Loucy (cell line): ENCODE data around the gene ZNF559.

Source experiments
- H2AFZ ChIP-seq: fragments of 200-600 bp; sonication (generic); 2 replicates; pipeline ENCODE4 v1.6.0; 2016; ENCODE audit warnings: antibody characterized with exemption, mild to moderate bottlenecking, low read length, moderate library complexity
- H3F3A ChIP-seq: fragments of 200-600 bp; 2 replicates; pipeline ENCODE4 v1.6.0; 2016; ENCODE audit warnings: antibody characterized with exemption, low read depth, mild to moderate bottlenecking
- H3K27me3 ChIP-seq: fragments of 200-600 bp; sonication (generic); 2 replicates; pipeline ENCODE4 v1.6.1; 2014; ENCODE audit warnings: low read length, mild to moderate bottlenecking; ENCODE audit not compliant: insufficient read depth, poor library complexity, severe bottlenecking
- H3K36me3 ChIP-seq: fragments of 200-600 bp; sonication (generic); 2 replicates; pipeline ENCODE4 v1.6.1; 2016; ENCODE audit warnings: low read length; ENCODE audit not compliant: insufficient read depth
- H3K4me1 ChIP-seq: fragments of 200-600 bp; sonication (generic); 2 replicates; pipeline ENCODE4 v1.5.1; 2014; ENCODE audit warnings: low read length, mild to moderate bottlenecking; ENCODE audit not compliant: insufficient read depth, poor library complexity, severe bottlenecking
- H3K4me2 ChIP-seq: fragments of 200-600 bp; sonication (generic); 2 replicates; pipeline ENCODE4 v1.6.0; 2014; ENCODE audit warnings: antibody characterized with exemption, low read length, low read depth, mild to moderate bottlenecking; ENCODE audit not compliant: poor library complexity, severe bottlenecking
- H3K4me3 ChIP-seq: fragments of 200-600 bp; sonication (generic); 2 replicates; pipeline ENCODE4 v1.5.1; 2014; ENCODE audit warnings: low read length, mild to moderate bottlenecking, mixed read lengths; ENCODE audit not compliant: poor library complexity, severe bottlenecking
- H3K79me2 ChIP-seq: fragments of 200-600 bp; sonication (generic); 2 replicates; pipeline ENCODE4 v1.6.1; 2014; ENCODE audit warnings: low read length; ENCODE audit not compliant: insufficient read depth
- H3K9ac ChIP-seq: fragments of 200-600 bp; sonication (generic); 2 replicates; pipeline ENCODE4 v1.6.0; 2014; ENCODE audit warnings: mild to moderate bottlenecking, low read depth, low read length, moderate library complexity; ENCODE audit not compliant: poor library complexity, severe bottlenecking
- H3K9me2 ChIP-seq: fragments of 200-600 bp; sonication (generic); replicated peaks from 2 replicates; pipeline ENCODE4 v1.6.1; 2016; ENCODE audit warnings: low read depth, low read length, mixed read lengths
- H3K9me3 ChIP-seq: fragments of 200-600 bp; sonication (generic); 2 replicates; pipeline ENCODE4 v1.6.1; 2014; ENCODE audit warnings: mild to moderate bottlenecking, antibody characterized with exemption, low read length, low read depth; ENCODE audit not compliant: insufficient read depth
- H4K20me1 ChIP-seq: fragments of 200-600 bp; sonication (generic); 2 replicates; pipeline ENCODE4 v1.6.0; 2014; ENCODE audit warnings: antibody characterized with exemption, low read length, mild to moderate bottlenecking; ENCODE audit not compliant: insufficient read depth, poor library complexity, severe bottlenecking
- EZH2phosphoT487 ChIP-seq: fragments of 200-600 bp; IDR thresholded peaks from 2 replicates; pipeline ENCODE4 v1.6.1; 2018; ENCODE audit warnings: antibody characterized with exemption, mild to moderate bottlenecking, moderate library complexity, borderline replicate concordance
- TF ChIP-seq, protein P1 (sequence below): fragments of 200-600 bp; sonication (generic); conservative IDR thresholded peaks from 2 replicates; pipeline ENCODE4 v1.5.1; 2014; ENCODE audit warnings: mild to moderate bottlenecking, antibody characterized with exemption, low read length

Gene ZNF559

DNA sequence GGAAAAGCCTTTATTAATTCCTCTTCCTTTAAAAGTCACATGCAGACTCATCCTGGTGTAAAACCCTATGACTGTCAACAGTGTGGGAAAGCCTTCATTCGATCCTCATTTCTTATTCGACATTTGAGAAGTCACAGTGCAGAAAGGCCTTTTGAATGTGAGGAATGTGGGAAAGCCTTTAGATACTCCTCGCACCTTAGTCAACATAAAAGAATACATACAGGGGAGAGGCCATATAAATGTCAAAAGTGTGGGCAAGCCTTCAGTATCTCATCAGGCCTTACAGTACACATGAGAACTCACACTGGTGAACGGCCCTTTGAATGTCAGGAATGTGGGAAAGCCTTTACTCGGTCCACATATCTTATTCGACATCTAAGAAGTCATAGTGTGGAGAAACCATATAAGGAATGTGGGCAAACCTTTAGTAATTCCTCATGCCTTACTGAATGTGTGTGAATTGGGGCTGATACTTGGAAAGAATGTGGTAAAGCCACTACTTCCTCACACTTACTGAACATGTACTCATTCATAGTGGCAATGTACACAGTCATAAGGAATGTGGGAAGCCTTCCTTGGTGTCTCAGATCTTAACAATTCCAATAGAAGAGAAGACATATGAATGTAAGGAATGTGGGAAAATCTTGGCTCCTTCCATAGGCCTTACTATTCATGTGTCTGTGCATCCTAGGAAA, 18.8 kb downstream of the ZNF559 start:
- H3K9me2 ChIP-seq: no peaks in the 10 kb centered on the region
- H2AFZ ChIP-seq: no peak overlapping the region
- H3K27me3 ChIP-seq: no peaks in the 10 kb centered on the region
- H3K4me3 ChIP-seq: no peak overlapping the region
- peaks cover 60% of the 10 kb centered on the region for H3K36me3 ChIP-seq
- no peak overlapping the region for H3K4me2 ChIP-seq
- no peaks in the 10 kb centered on the region for H3F3A ChIP-seq
- peaks cover 50% of the 10 kb centered on the region for H3K9me3 ChIP-seq
- TF ChIP-seq EZH2phosphoT487: no peak
- TF ChIP-seq, protein P1, sequence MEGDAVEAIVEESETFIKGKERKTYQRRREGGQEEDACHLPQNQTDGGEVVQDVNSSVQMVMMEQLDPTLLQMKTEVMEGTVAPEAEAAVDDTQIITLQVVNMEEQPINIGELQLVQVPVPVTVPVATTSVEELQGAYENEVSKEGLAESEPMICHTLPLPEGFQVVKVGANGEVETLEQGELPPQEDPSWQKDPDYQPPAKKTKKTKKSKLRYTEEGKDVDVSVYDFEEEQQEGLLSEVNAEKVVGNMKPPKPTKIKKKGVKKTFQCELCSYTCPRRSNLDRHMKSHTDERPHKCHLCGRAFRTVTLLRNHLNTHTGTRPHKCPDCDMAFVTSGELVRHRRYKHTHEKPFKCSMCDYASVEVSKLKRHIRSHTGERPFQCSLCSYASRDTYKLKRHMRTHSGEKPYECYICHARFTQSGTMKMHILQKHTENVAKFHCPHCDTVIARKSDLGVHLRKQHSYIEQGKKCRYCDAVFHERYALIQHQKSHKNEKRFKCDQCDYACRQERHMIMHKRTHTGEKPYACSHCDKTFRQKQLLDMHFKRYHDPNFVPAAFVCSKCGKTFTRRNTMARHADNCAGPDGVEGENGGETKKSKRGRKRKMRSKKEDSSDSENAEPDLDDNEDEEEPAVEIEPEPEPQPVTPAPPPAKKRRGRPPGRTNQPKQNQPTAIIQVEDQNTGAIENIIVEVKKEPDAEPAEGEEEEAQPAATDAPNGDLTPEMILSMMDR: no peak
- no peaks in the 10 kb centered on the region for H3K79me2 ChIP-seq
- H3K9ac ChIP-seq: no peak overlapping the region
- H4K20me1 ChIP-seq: no peaks in the 10 kb centered on the region
- H3K4me1 ChIP-seq: no peaks in the 10 kb centered on the region

DNA sequence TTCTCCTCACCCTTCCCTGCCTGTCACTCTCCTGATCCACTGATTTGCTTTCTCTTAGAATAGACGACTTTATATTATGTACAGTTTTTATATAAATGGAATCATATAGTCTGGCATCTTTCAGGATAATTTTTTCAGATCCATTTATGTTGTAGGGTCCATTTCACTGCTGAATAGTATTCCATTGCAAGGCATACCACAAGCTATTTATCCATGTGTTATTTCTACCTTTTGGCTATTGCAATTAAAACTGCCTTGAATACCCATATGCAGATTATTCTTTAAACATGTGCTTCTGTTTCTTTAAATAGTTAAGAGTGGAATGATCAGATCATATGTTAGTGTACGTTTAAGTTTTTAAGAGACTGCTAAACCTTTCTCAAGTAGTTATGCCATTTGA, 21.0 kb downstream of the ZNF559 start:
- Histone ChIP-seq H3K9me2 (no peaks in the 10 kb centered on the region), H3K36me3 (peaks cover 42% of the 10 kb centered on the region), H3K27me3 (no peaks in the 10 kb centered on the region), H3K79me2 (no peaks in the 10 kb centered on the region), H3K4me3 (no peak overlapping the region), H3K4me2 (no peak overlapping the region), H3K9ac (no peak overlapping the region), H4K20me1 (no peaks in the 10 kb centered on the region), H3K4me1 (no peaks in the 10 kb centered on the region), H2AFZ (no peak overlapping the region), H3F3A (no peaks in the 10 kb centered on the region), H3K9me3 (peaks cover 43% of the 10 kb centered on the region)
- TF ChIP-seq, protein P1: no peak
- no peak for TF ChIP-seq EZH2phosphoT487

DNA sequence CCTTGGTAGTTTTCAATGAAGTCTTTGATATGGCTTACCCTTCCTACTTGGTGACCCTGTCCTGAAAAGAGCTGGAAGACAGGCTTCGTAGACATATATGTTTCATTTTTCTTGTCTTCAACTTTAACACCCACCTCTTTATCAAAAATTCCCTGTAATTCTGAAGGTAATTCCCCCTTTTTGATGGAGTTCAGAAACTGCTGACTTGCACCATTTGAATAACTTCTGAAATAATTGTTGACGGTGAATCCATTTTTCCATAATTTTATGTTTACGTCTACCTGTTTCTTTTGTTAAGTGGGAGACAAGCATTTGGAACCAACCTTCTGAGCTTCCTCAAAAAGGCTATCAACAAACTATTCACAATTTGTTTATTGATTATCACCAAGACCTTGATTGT, 24.3 kb downstream of the ZNF559 start:
- Histone ChIP-seq H3F3A (no peaks in the 10 kb centered on the region), H3K4me2 (no peak overlapping the region), H3K79me2 (no peaks in the 10 kb centered on the region), H3K9me3 (peaks cover 19% of the 10 kb centered on the region; the same call in 1 of the 2 replicates), H3K9ac (no peak overlapping the region), H2AFZ (no peak overlapping the region), H3K27me3 (no peaks in the 10 kb centered on the region), H3K36me3 (peaks cover 12% of the 10 kb centered on the region; the same call in 1 of the 2 replicates), H3K4me3 (no peak overlapping the region), H3K9me2 (no peaks in the 10 kb centered on the region), H4K20me1 (no peaks in the 10 kb centered on the region), H3K4me1 (no peaks in the 10 kb centered on the region)
- TF ChIP-seq, protein P1: no peak
- no peak for TF ChIP-seq EZH2phosphoT487
